HG03159 (cell line): ENCODE data around the gene ZNF326.
"Not testable (repeated sequence)": the region's sequence is repeated elsewhere in the genome, so short reads cannot be mapped to it uniquely, and the experiment has no call there.

ENCODE experiments used
- ATAC-seq: cut with Tn5 transposase; IDR thresholded peaks from one replicate; pipeline ENCODE4 v1.9.1; 2021; ENCODE audit warnings: mild to moderate bottlenecking, moderate library complexity; ENCODE audit not compliant: unreplicated experiment

ZNF326 gene

GRCh38 chr1:89966656-89967055 is 28.3 kb upstream of the ZNF326 start:
- no peak for ATAC-seq

GRCh38 chr1:89971600-89971999 is 23.3 kb upstream of the ZNF326 start:
- no peak for ATAC-seq

GRCh38 chr1:89972024-89972423 is 22.9 kb upstream of the ZNF326 start:
- no peak for ATAC-seq

GRCh38 chr1:89973471-89974127 is 21.3 kb upstream of the ZNF326 start:
- no peak for ATAC-seq

- no peak for ATAC-seq
These were observed 20.7 kb upstream of the ZNF326 start for GRCh38 chr1:89974256-89974655.

GRCh38 chr1:89974696-89975470 is 20.0 kb upstream of the ZNF326 start:
- ATAC-seq: no peak

- ATAC-seq: no peak
These were observed 19.3 kb upstream of the ZNF326 start for GRCh38 chr1:89975540-89976125.

- no peak for ATAC-seq
These were observed 16.2 kb upstream of the ZNF326 start for GRCh38 chr1:89978755-89979154.

- no peak for ATAC-seq
These were observed 14.3 kb upstream of the ZNF326 start for GRCh38 chr1:89980605-89981004.

- ATAC-seq: not testable (repeated sequence)
These were observed 12.1 kb upstream of the ZNF326 start for GRCh38 chr1:89982846-89983245.

GRCh38 chr1:89984564-89985116 is 10.3 kb upstream of the ZNF326 start:
- not testable (repeated sequence) for ATAC-seq

- ATAC-seq: no peak
These were observed 8.9 kb upstream of the ZNF326 start for GRCh38 chr1:89986020-89986419.

GRCh38 chr1:89987159-89987819 is 7.6 kb upstream of the ZNF326 start:
- ATAC-seq: peak; percentile 67

- ATAC-seq: no peak
These were observed 5.8 kb upstream of the ZNF326 start for GRCh38 chr1:89989099-89989498.

- ATAC-seq: no peak
These were observed 5.1 kb upstream of the ZNF326 start for GRCh38 chr1:89989799-89990198.

- no peak for ATAC-seq
These were observed 3.7 kb upstream of the ZNF326 start for GRCh38 chr1:89990976-89991831.

- ATAC-seq: no peak
These were observed 1.4 kb upstream of the ZNF326 start for GRCh38 chr1:89993541-89993940.

- ATAC-seq: no peak
These were observed 592 bp upstream of the ZNF326 start for GRCh38 chr1:89994231-89994804.

GRCh38 chr1:89995598-89996449 is 914 bp downstream of the ZNF326 start:
- no peak for ATAC-seq
